IPS-18a (cell line): ENCODE data around the gene TBC1D22A.

Source experiments
- H3K27ac ChIP-seq: one replicate; pipeline ENCODE4 v1.5.1; 2013; ENCODE audit warnings: low read length
- H3K27me3 ChIP-seq: one replicate; pipeline ENCODE4 v1.6.1; 2013; ENCODE audit warnings: mild to moderate bottlenecking, low read length; ENCODE audit not compliant: control insufficient read depth, insufficient read depth
- H3K36me3 ChIP-seq: one replicate; pipeline ENCODE4 v1.6.1; 2013; ENCODE audit warnings: low read depth, low read length; ENCODE audit not compliant: control insufficient read depth
- H3K4me1 ChIP-seq: one replicate; pipeline ENCODE4 v1.6.1; 2013; ENCODE audit warnings: low read depth, low read length; ENCODE audit not compliant: control insufficient read depth
- H3K4me3 ChIP-seq: one replicate; pipeline ENCODE4 v1.5.1; 2013; ENCODE audit warnings: low read length
- H3K9ac ChIP-seq: one replicate; pipeline ENCODE4 v1.6.1; 2013; ENCODE audit warnings: mild to moderate bottlenecking, low read length, moderate library complexity
- H3K9me3 ChIP-seq: one replicate; pipeline ENCODE4 v1.6.1; 2013; ENCODE audit warnings: low read depth, low read length; ENCODE audit not compliant: control insufficient read depth

The TBC1D22A gene

GRCh38 chr22:47124451-47124881, 362.0 kb downstream of the TBC1D22A start:
- Histone ChIP-seq H3K4me3 (no peak overlapping the region), H3K9me3 (no peaks in the 10 kb centered on the region), H3K27me3 (no peaks in the 10 kb centered on the region), H3K36me3 (no peaks in the 10 kb centered on the region), H3K4me1 (peaks cover 6% of the 10 kb centered on the region), H3K27ac (no peak overlapping the region), H3K9ac (no peak overlapping the region)

DNA sequence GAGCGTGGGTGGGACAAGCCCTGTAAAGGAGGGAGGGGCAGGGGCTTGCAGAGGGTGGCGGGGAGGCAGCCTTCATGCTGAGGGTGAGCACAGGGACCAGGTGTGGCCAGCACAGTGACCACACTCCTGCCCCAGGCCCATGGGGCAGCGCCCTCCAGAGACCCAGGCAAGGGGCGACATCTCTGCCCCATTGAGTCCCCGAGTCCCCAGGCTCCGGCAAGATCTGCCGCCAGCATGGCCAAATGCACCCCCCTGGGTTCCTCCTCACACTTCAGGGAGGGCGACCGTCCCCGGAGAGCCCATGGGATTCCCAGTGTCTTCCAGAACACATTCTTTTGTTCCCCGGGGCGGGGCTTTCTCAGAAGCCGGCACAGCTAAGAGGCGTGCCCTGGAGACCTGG, 362.5 kb downstream of the TBC1D22A start:
- Histone ChIP-seq H3K4me3 (no peak overlapping the region), H3K4me1 (peaks cover 6% of the 10 kb centered on the region), H3K27ac (no peak overlapping the region), H3K9me3 (no peaks in the 10 kb centered on the region), H3K36me3 (no peaks in the 10 kb centered on the region), H3K9ac (no peak overlapping the region), H3K27me3 (no peaks in the 10 kb centered on the region)

GRCh38 chr22:47125603-47126002, 363.2 kb downstream of the TBC1D22A start:
- Histone ChIP-seq H3K27ac (no peak overlapping the region), H3K9ac (no peak overlapping the region), H3K9me3 (no peaks in the 10 kb centered on the region), H3K27me3 (no peaks in the 10 kb centered on the region), H3K4me3 (no peak overlapping the region), H3K4me1 (peaks cover 6% of the 10 kb centered on the region), H3K36me3 (no peaks in the 10 kb centered on the region)

- H3K9me3 ChIP-seq: no peaks in the 10 kb centered on the region
- no peak overlapping the region for H3K27ac ChIP-seq
- no peaks in the 10 kb centered on the region for H3K36me3 ChIP-seq
- H3K9ac ChIP-seq: no peak overlapping the region
- peaks cover 6% of the 10 kb centered on the region for H3K4me1 ChIP-seq
- H3K4me3 ChIP-seq: no peak overlapping the region
- no peaks in the 10 kb centered on the region for H3K27me3 ChIP-seq
Observed at GRCh38 chr22:47126344-47126811, 363.9 kb downstream of the TBC1D22A start.

GRCh38 chr22:47127441-47127871, 365.0 kb downstream of the TBC1D22A start:
- Histone ChIP-seq H3K9me3 (no peaks in the 10 kb centered on the region), H3K9ac (no peak overlapping the region), H3K36me3 (no peaks in the 10 kb centered on the region), H3K27ac (no peak overlapping the region), H3K4me3 (no peak overlapping the region), H3K4me1 (peaks cover 6% of the 10 kb centered on the region), H3K27me3 (no peaks in the 10 kb centered on the region)

- Histone ChIP-seq H3K27ac (no peak overlapping the region), H3K9me3 (no peaks in the 10 kb centered on the region), H3K4me1 (peaks cover 6% of the 10 kb centered on the region)
Observed at GRCh38 chr22:47128216-47128615, 365.8 kb downstream of the TBC1D22A start.

DNA sequence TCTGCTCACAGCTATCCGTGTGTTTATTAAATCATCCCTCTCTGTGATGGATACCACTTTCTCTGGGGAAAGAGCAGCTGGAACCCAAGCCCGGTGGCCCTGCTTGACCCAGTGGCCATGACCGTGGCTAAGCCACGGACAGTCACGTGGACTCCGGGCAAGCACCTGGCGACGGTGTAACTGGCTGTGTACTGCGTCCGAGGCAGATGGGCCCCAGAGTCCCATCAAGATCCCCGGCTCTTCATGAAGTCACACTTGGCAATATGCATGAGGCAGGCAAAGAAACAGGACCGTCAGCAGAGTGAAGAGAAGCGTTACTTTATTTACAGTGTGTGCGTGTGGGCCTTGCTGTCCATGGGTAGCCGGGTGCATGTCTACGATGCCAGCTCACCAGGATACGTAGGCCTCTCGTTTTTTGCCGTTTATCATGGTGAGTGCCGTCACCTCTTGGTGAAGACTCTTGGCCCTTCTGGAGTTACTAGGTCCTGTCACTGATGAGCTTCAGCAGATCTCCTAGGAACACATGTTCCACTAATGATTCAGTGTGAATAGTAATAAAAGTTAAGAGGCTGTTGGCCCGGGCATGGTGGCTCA, 366.3 kb downstream of the TBC1D22A start:
- Histone ChIP-seq H3K27ac (no peak overlapping the region), H3K4me1 (peaks cover 5% of the 10 kb centered on the region), H3K36me3 (no peaks in the 10 kb centered on the region), H3K4me3 (no peak overlapping the region), H3K9me3 (no peaks in the 10 kb centered on the region), H3K27me3 (no peaks in the 10 kb centered on the region), H3K9ac (no peak overlapping the region)

More at GRCh38 chr22:47128216-47128615, 365.8 kb downstream of the TBC1D22A start:
- Histone ChIP-seq H3K4me3 (no peak overlapping the region), H3K36me3 (no peaks in the 10 kb centered on the region), H3K27me3 (no peaks in the 10 kb centered on the region), H3K9ac (no peak overlapping the region)

DNA sequence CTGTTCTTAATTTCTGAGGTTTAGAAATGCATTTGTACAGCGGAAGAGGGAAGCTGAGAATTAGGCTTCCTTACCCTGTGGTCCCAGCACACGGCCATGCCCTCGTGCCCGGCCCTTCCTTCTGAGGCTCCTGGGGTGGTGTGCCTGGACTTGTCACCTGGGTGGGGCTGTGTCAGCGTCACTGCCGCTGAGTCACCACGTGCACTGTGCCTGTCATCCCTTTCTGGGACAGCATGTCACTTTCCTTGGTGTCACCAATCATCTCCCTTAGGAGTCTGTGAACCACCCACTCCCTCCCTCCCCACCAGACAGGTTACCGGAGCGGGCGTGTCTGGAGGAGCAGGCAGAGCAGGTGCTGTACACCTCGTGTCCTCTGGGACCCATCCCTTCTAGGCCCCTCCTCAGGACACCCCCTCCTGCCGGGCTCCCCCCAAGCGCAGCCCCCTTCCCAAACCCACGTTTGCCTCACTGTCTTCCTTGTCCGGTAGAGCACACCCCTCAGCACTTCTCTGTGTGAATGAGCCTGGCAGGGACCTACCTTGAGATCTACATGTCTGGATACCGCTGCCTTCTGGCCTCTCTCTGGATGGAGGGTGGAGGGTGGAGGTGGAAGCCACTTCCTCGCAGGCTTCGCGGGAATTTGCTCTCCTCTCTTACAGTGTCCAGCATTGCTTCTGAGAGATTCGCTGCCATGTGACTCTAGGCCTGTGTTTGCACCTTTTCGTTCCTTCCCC, 367.6 kb downstream of the TBC1D22A start:
- no peaks in the 10 kb centered on the region for H3K36me3 ChIP-seq
- H3K27ac ChIP-seq: no peak overlapping the region
- H3K9ac ChIP-seq: no peak overlapping the region
- no peaks in the 10 kb centered on the region for H3K27me3 ChIP-seq
- no peaks in the 10 kb centered on the region for H3K9me3 ChIP-seq
- H3K4me3 ChIP-seq: no peak overlapping the region
- no peaks in the 10 kb centered on the region for H3K4me1 ChIP-seq

DNA sequence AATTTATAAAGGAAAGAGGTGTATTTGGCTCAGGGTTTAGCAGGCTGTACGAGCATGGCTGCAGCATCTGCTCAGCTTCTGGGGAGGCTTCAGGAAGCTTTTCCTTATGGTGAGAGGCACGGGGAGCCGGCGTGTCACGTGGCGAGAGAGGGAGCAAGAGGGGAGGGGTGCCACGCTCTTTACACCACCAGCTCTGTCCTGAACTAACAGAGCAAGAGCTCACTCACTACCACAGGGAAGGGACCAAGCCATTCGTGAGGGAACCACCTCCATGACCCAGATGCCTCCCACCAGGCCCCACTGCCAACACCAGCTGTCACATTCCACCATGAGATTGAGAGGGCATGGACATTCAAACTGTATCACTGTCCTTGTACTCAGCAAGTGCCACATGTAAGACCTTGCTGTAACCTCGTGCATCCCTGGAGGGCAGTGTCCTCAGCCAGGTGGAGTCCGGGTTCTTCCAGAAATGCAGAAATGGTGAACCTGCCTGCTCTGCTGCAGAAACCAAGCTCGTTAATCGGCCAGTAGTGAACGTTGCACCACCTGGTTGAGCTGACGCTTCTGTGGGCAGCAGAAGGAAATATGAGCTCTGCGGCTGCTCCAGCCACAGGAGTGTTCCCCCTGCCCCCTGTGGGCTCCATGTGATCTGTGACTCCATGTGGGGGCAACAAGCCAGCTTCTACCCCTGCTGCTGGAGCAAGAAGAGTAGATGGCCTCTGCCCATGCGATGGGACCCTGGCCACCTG, 368.6 kb downstream of the TBC1D22A start:
- Histone ChIP-seq H3K4me3 (no peak overlapping the region), H3K36me3 (no peaks in the 10 kb centered on the region), H3K27ac (no peak overlapping the region), H3K9ac (no peak overlapping the region), H3K4me1 (no peaks in the 10 kb centered on the region), H3K27me3 (no peaks in the 10 kb centered on the region), H3K9me3 (no peaks in the 10 kb centered on the region)

DNA sequence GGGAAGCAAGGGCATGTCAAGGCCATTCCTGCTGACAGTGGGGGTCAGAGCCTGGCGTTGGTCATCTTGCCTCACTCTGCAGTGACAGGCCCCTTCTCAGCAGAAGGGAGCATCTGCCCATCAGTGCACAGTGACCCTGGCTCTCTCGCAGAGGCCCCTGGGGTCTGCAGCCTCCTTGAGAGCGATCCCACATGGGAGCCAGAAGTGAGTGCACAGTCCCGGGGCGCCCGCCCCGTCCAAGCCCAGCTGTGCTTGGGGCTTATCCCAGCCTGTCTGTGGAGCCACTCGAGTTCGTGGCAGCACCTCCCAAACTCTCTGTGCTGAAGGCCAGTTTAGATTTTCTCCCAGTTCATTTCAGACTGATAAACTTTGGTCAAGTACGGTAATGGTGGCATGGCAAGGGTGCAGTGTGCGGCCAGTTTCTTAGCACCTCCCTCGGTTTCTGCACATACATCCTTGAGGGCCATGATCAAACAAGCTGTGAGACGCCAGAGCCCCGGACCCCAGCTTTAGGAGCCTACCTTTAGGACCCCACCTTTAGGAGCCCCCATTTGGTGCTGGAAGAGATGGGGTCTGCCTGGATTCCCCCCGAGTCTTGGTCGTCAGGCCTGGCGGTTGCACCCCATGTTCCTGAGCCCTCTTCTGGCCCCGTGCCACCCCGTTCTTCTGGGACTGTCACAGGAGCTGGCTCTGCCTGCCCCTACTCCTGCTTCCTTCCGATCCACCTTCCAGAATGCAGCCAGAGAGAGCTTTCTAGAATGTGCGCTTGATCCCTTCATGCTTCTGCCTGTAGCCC, 369.4 kb downstream of the TBC1D22A start:
- no peaks in the 10 kb centered on the region for H3K4me1 ChIP-seq
- no peaks in the 10 kb centered on the region for H3K9me3 ChIP-seq
- no peak overlapping the region for H3K4me3 ChIP-seq
- no peaks in the 10 kb centered on the region for H3K36me3 ChIP-seq
- H3K27me3 ChIP-seq: no peaks in the 10 kb centered on the region
- no peak overlapping the region for H3K9ac ChIP-seq
- no peak overlapping the region for H3K27ac ChIP-seq

DNA sequence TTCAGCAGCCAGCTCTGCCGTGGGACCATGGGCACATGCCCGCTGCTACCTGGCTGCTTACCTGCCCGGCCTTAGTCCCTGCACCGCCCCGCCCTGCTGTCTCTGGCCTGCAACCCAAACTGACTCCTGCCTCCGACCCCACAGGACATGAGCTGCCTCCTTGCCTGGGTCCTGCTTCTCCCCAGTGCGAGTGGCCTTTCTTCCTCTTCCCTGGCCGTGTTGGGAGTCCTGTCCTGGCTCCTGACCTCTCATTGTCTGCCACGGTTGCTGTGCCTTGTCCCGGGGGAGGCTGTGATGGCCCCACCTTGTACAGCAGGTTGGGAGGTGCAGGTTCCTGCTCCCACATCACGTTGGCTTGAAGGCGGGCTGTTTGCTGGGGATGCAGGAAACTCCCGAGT, 370.0 kb downstream of the TBC1D22A start:
- H3K27ac ChIP-seq: no peak overlapping the region
- H3K9ac ChIP-seq: no peak overlapping the region
- no peaks in the 10 kb centered on the region for H3K4me1 ChIP-seq
- H3K9me3 ChIP-seq: no peaks in the 10 kb centered on the region
- no peaks in the 10 kb centered on the region for H3K27me3 ChIP-seq
- H3K4me3 ChIP-seq: no peak overlapping the region
- no peaks in the 10 kb centered on the region for H3K36me3 ChIP-seq
